ENCODE data around the gene SYT13. TPM values are rescaled to one million over a fixed set of nuclear protein-coding genes. Genes with fewer than 3 reads are reported as not detected.

SYT13 gene
- total RNA-seq, 1 donor from 2014 or later, result 0.50 TPM

DNA sequence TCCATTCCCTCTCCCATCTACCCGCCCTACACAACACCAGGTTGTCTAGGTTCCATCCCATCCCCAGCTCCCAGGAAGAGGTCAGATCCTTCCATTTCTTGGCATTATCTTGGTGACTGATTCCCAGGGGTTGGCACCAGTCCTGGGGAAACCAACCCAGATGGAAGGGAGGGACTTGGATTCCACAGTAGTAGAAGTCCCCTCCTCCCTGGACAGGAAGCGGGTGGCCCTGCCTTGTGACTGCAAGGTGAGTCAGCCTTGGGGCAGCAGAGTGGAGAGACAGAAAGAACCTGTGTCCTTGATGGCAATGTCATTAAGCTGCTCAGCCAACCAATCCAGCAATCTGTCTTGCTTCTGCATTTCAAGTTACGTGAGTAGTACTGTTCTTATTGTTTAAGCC, 26.5 kb downstream of the SYT13 start:
- Mint-ChIP-seq H3K27me3 (ENCODE audit: low read depth, unreplicated experiment) (peaks cover 17% of the 10 kb centered on the region), H3K27ac (ENCODE audit: unreplicated experiment) (no peak overlapping the region), H3K9me3 (ENCODE audit: unreplicated experiment) (peaks cover 2% of the 10 kb centered on the region), H3K36me3 (ENCODE audit: low read depth, unreplicated experiment) (no peaks in the 10 kb centered on the region), H3K4me3 (ENCODE audit: unreplicated experiment) (no peak overlapping the region), H3K4me1 (ENCODE audit: low read depth, unreplicated experiment) (peaks cover 10% of the 10 kb centered on the region)
- Histone ChIP-seq H3K4me1 (ENCODE audit: insufficient read depth, low read length) (peaks cover 17% of the 10 kb centered on the region), H3K36me3 (ENCODE audit: insufficient read depth, low read length) (no peaks in the 10 kb centered on the region), H3K4me2 (ENCODE audit: low read length) (peak overlapping the region; percentile 55), H3K27me3 (ENCODE audit: insufficient read depth, low read length) (no peaks in the 10 kb centered on the region), H3K9me3 (ENCODE audit: insufficient read depth, low read depth, low read length) (no peaks in the 10 kb centered on the region), H4K20me1 (ENCODE audit: insufficient read depth, low read length) (no peaks in the 10 kb centered on the region), H3K4me3 (ENCODE audit: insufficient read depth, low read depth, low read length) (no peak overlapping the region), H2AFZ (ENCODE audit: low read depth, low read length) (no peak overlapping the region), H3K79me2 (ENCODE audit: insufficient read depth, low read length) (no peaks in the 10 kb centered on the region), H3K9ac (ENCODE audit: low read length) (no peak overlapping the region), H3K27ac (ENCODE audit: low read depth, low read length) (no peak overlapping the region)
- no peak for FAIRE-seq
- DNase-seq (ENCODE audit: low read depth), result peak; percentile 52
- no peak for TF ChIP-seq EZH2 (IDR thresholded peaks at IDR 0.05; ENCODE audit: insufficient read depth, low read length)
- TF ChIP-seq, protein P1, sequence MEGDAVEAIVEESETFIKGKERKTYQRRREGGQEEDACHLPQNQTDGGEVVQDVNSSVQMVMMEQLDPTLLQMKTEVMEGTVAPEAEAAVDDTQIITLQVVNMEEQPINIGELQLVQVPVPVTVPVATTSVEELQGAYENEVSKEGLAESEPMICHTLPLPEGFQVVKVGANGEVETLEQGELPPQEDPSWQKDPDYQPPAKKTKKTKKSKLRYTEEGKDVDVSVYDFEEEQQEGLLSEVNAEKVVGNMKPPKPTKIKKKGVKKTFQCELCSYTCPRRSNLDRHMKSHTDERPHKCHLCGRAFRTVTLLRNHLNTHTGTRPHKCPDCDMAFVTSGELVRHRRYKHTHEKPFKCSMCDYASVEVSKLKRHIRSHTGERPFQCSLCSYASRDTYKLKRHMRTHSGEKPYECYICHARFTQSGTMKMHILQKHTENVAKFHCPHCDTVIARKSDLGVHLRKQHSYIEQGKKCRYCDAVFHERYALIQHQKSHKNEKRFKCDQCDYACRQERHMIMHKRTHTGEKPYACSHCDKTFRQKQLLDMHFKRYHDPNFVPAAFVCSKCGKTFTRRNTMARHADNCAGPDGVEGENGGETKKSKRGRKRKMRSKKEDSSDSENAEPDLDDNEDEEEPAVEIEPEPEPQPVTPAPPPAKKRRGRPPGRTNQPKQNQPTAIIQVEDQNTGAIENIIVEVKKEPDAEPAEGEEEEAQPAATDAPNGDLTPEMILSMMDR (IDR thresholded peaks at IDR 0.05; ENCODE audit: insufficient read depth, low read depth, low read length), result no peak

DNA sequence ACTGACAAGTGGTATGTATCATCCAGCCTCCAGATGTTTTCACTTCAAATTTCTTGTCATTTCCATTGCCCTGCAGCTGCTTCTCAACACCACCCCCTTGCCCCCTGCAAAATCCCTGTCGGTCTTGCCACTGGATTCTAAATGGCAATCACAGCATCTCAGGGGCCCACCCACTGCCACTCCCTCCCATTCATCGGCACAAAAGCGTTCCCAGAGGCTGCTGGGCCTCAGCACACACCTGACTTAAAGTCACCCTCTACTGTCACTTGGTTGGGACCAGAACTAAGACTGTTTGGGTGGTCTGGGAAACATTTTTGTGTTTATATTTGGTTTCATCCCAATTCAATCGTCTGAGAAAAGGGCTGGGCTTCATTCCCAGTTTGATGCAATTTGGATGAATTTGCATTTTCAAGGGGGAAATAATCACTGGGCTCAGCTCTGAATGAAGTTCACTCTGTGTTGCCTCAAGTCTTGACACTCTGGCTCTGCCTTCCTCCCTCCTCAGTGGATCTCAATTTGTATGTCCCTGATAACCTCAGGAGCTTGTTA, 27.1 kb downstream of the SYT13 start:
- TF ChIP-seq, protein P1 (IDR thresholded peaks at IDR 0.05; ENCODE audit: insufficient read depth, low read depth, low read length), result no peak
- no peak for TF ChIP-seq EZH2 (IDR thresholded peaks at IDR 0.05; ENCODE audit: insufficient read depth, low read length)
- peaks cover 10% of the 10 kb centered on the region for H3K4me1 Mint-ChIP-seq (ENCODE audit: low read depth, unreplicated experiment)
- DNase-seq (ENCODE audit: low read depth) (no peak), FAIRE-seq (no peak)
- H3K4me3 ChIP-seq (ENCODE audit: insufficient read depth, low read depth, low read length), result no peak overlapping the region
- peaks cover 2% of the 10 kb centered on the region for H3K9me3 Mint-ChIP-seq (ENCODE audit: unreplicated experiment)
- H3K36me3 Mint-ChIP-seq (ENCODE audit: low read depth, unreplicated experiment), result no peaks in the 10 kb centered on the region
- H2AFZ ChIP-seq (ENCODE audit: low read depth, low read length), result no peak overlapping the region
- H3K4me3 Mint-ChIP-seq (ENCODE audit: unreplicated experiment), result no peak overlapping the region
- H3K79me2 ChIP-seq (ENCODE audit: insufficient read depth, low read length), result no peaks in the 10 kb centered on the region
- H3K27ac Mint-ChIP-seq (ENCODE audit: unreplicated experiment), result no peak overlapping the region
- no peaks in the 10 kb centered on the region for H3K9me3 ChIP-seq (ENCODE audit: insufficient read depth, low read depth, low read length)
- no peaks in the 10 kb centered on the region for H3K27me3 ChIP-seq (ENCODE audit: insufficient read depth, low read length)
- no peaks in the 10 kb centered on the region for H4K20me1 ChIP-seq (ENCODE audit: insufficient read depth, low read length)
- no peak overlapping the region for H3K27ac ChIP-seq (ENCODE audit: low read depth, low read length)
- H3K4me2 ChIP-seq (ENCODE audit: low read length), result peak overlapping the region; percentile 55
- H3K27me3 Mint-ChIP-seq (ENCODE audit: low read depth, unreplicated experiment), result peaks cover 17% of the 10 kb centered on the region
- no peak overlapping the region for H3K9ac ChIP-seq (ENCODE audit: low read length)
- H3K4me1 ChIP-seq (ENCODE audit: insufficient read depth, low read length), result peaks cover 16% of the 10 kb centered on the region
- H3K36me3 ChIP-seq (ENCODE audit: insufficient read depth, low read length), result no peaks in the 10 kb centered on the region

DNA sequence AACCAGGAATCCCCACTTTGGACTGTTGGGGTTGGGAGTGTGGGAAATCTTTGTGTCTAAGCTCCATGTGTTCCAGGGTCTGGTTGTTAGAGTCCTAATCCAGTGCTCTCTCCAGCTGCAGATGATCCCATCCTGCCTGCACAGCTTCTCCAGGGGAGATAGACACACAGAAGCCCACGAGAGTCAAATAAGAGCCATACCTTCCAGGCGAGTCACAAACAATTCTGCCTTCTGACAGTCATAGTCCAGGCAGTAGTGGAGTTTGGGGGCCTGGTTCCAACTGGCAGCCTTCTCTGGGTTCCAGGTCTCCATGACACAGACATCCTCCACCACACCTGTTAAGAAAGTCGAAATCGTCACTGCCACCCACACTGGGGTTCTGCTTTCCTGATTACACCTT, 32.1 kb downstream of the SYT13 start:
- no peaks in the 10 kb centered on the region for H3K27me3 ChIP-seq (ENCODE audit: insufficient read depth, low read length)
- H3K27me3 Mint-ChIP-seq (ENCODE audit: low read depth, unreplicated experiment), result peaks cover 30% of the 10 kb centered on the region
- no peaks in the 10 kb centered on the region for H3K36me3 ChIP-seq (ENCODE audit: insufficient read depth, low read length)
- H3K9ac ChIP-seq (ENCODE audit: low read length), result no peak overlapping the region
- H3K9me3 Mint-ChIP-seq (ENCODE audit: unreplicated experiment), result peaks cover 2% of the 10 kb centered on the region
- TF ChIP-seq EZH2 (IDR thresholded peaks at IDR 0.05; ENCODE audit: insufficient read depth, low read length), result no peak
- TF ChIP-seq, protein P1 (IDR thresholded peaks at IDR 0.05; ENCODE audit: insufficient read depth, low read depth, low read length), result no peak
- H4K20me1 ChIP-seq (ENCODE audit: insufficient read depth, low read length), result no peaks in the 10 kb centered on the region
- H3K27ac Mint-ChIP-seq (ENCODE audit: unreplicated experiment), result no peak overlapping the region
- no peak overlapping the region for H3K27ac ChIP-seq (ENCODE audit: low read depth, low read length)
- peaks cover 7% of the 10 kb centered on the region for H3K4me1 ChIP-seq (ENCODE audit: insufficient read depth, low read length)
- H3K4me1 Mint-ChIP-seq (ENCODE audit: low read depth, unreplicated experiment), result peaks cover 12% of the 10 kb centered on the region
- no peak overlapping the region for H3K4me2 ChIP-seq (ENCODE audit: low read length)
- H3K79me2 ChIP-seq (ENCODE audit: insufficient read depth, low read length), result no peaks in the 10 kb centered on the region
- H3K9me3 ChIP-seq (ENCODE audit: insufficient read depth, low read depth, low read length), result no peaks in the 10 kb centered on the region
- peak; percentile 41 for DNase-seq (ENCODE audit: low read depth)
- no peak overlapping the region for H3K4me3 Mint-ChIP-seq (ENCODE audit: unreplicated experiment)
- H3K36me3 Mint-ChIP-seq (ENCODE audit: low read depth, unreplicated experiment), result no peaks in the 10 kb centered on the region
- H3K4me3 ChIP-seq (ENCODE audit: insufficient read depth, low read depth, low read length), result no peak overlapping the region
- FAIRE-seq, result no peak
- H2AFZ ChIP-seq (ENCODE audit: low read depth, low read length), result no peak overlapping the region

Data from astrocyte (in vitro differentiated cells and primary cell).